GM19193 (cell line): ENCODE results near the gene PDCD6IP.

ENCODE experiments used
- POLR2A ChIP-seq: IDR thresholded peaks from 4 replicates; pipeline ENCODE4 v1.6.1; 2011; ENCODE audit not compliant: insufficient read depth, insufficient read length; ENCODE audit errors: extremely low read depth

Gene PDCD6IP

GRCh38 chr3:33791477-33792166, 6.8 kb upstream of the PDCD6IP start:
- TF ChIP-seq POLR2A = no peak

GRCh38 chr3:33792167-33792892, 6.1 kb upstream of the PDCD6IP start:
- TF ChIP-seq POLR2A = no peak

GRCh38 chr3:33795131-33795530, 3.3 kb upstream of the PDCD6IP start:
- TF ChIP-seq POLR2A = no peak

DNA sequence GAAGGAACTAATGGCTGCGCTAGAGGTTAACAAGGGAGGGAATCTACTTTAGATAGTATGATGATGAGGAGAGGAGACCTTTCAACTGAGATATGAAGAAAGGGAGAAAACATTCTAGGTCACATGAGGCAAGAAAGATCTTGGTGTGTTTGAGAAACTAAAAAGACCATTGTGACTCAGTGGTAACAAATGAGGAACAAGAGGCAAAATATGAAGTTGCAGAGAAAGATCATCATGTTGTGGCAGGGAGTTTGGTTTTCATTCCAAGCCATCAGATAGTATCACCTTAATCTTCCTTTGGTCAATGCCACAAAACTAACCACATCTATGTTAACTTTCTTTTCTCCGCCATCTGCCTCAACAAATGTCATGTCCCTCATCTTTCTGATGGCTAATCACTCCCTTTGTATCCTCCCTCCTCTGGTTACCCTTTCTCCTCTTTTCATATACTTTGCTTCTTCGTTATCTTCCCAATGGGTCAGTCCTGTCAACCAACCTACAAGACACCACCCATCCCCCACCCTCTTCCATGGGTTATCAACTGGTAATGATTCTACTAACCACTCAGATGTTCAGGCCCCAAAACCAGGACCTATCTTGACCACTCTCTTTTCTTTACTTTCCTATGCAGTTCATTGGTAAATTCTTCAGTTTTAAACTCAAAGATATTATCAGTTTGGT, 2.4 kb upstream of the PDCD6IP start:
- TF ChIP-seq POLR2A = no peak

DNA sequence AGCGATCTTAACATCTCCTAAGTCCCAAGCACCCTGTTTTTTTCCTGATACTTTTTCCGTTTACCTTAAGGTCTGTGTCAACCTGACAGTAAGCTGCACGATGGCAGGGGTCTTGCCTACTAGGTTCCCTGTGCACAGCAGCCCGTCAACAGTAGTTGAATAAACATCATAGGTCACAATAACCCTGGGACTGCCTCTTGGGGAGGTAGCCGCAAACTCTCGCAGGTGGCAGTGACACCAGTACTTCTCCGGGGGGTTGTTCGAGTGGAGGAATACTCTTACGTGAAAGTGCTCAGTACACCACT, 365 bp upstream of the PDCD6IP start:
- TF ChIP-seq POLR2A = no peak

DNA sequence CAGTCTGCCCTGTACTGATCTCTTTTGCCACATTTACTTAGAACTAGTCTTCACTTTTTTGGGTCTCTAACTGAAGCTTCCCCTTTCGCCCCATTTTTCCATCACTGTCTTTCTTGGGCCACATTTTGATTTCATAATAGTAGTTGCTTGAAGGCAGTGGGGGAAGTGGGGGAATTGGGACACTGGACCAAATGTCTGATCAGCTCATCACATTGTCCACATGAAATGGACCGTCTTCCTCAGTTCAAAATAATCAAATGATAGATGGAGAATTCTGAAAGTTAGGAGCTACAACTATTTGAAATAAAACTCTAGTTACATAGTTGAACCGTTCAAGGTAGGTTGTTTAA, 747 bp downstream of the PDCD6IP start:
- no peak for TF ChIP-seq POLR2A

DNA sequence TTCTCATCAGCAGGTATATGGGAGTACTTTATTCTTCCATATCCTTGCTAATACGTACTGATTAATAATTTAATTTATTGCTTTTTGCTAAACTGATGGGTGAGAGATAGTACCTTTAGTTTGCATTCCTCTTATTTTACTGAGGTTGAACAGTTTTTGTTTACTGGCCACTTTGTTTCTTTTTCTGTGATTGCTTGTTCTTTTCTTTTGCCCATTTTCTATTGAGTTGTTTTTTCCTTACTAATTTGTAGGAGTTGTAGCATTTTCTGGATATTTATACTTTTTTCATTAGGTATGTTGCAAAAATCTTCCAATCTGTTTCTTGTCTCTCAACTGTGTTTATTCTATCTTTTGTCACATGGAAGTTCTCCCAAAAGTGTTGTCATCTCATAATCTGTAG, 4.8 kb downstream of the PDCD6IP start:
- TF ChIP-seq POLR2A = no peak

- TF ChIP-seq POLR2A = no peak
Measured at GRCh38 chr3:33803894-33804526, 5.6 kb downstream of the PDCD6IP start.

DNA sequence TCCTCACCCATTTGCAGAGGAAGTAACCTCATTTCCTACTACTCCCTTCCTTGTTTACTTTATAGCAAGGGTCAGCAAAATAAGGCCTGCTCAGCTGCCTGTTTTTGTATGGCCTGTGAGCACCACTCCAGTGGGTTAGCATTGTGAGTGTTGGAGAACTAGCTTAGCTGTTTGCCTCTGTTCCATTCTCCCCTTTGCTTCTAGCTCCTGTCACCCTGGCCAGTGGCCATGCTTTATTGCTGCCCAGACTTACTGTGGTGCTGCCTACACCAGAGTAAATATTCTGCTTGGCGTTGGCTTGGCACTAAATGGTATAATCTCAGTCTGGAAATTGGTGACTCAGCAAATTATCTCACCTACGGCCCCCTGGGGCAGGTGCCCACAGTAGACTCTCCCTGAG, 8.8 kb downstream of the PDCD6IP start:
- no peak for TF ChIP-seq POLR2A

DNA sequence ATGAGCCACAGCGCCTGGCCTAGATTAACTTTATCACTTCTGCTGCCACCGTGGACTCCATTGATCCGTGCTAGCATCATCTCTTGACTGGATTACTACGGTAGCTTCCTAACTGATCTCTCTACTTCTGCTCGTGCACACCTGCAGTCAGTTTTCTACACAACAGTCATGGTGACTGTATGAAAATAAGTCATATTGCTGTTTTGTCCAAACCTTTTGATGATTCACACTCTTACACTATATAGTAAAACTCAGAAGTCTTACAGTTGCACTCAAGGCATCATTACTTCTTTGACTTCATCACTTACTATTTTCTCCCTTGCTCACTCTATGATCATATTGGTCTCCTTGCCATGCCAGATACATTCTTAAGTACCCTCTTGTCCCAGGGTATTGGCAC, 10.1 kb downstream of the PDCD6IP start:
- no peak for TF ChIP-seq POLR2A

DNA sequence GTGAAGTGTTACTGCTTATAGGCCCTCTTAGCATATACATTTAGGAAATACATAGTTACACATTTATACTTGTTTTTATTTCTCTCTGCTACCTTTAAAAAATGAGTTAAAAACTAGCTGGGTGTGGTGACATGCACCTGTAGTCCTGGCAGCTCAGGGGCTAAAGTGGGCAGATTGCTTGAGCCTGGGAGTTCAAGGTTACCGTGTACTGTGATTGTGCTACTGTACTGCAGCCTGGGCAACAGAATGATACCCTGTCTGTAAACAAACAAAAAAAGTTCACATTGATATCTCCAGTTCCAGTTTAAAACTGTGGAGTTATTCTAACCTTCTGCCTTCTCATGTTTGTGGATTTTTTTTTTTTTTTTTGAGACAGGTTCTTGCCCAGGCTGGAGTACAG, 12.1 kb downstream of the PDCD6IP start:
- no peak for TF ChIP-seq POLR2A

- no peak for TF ChIP-seq POLR2A
Measured at GRCh38 chr3:33821989-33822388, 23.6 kb downstream of the PDCD6IP start.

DNA sequence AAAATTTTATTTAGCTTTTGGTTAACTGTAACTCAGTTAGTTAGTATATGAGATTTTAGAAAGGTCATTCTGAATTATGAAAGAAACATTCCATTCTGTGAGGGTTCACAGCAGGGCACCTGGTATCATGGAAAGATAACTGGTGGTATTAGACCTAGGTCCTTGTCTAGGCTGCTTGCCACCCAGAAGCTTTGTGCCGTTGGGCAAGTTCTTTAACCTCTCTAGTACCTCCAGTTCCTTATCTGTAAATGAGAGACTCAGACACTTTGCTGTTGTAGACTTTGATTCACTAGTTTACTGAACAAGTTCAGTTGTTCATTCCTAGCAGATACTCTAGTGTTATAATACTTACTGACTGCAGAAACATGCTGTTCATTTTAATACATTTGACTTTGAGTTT, 25.4 kb downstream of the PDCD6IP start:
- TF ChIP-seq POLR2A = no peak

DNA sequence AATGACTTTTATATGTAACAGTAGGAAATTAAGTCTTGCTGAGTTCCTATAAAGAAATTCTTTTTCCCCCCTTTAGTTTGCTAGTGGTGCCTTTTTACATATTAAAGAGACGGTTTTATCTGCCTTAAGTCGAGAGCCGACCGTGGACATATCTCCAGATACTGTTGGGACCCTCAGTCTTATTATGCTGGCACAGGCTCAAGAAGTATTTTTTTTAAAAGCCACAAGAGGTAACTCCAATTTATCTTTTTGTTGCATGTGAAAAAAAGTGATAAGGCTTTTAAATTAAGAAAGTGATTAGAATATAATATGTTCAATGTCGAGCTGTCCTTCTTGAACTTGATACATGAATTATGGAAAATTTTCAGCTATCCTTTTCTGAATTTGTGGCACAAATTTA, 26.7 kb downstream of the PDCD6IP start:
- no peak for TF ChIP-seq POLR2A

GRCh38 chr3:33826206-33826605, 27.8 kb downstream of the PDCD6IP start:
- no peak for TF ChIP-seq POLR2A

- TF ChIP-seq POLR2A = no peak
Measured at GRCh38 chr3:33826688-33827087, 28.3 kb downstream of the PDCD6IP start.

DNA sequence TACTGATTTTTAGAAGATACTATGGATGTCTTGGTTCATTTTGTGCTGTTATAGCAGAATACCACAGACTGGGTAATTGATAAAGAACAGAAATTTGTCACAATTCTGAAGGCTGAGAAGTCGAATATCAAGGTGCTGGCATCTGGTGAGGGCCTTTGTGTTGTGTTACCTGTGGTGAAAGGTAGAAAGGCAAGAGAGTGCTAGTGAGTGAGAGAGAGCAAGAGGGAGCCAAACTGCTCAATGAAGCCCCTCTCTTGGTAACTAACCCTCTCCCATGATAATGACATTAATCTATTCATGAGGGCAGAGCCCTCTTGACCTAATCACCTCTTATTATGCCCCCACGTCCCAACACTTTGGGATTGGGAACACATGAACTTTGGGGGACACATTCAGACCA, 31.3 kb downstream of the PDCD6IP start:
- no peak for TF ChIP-seq POLR2A

DNA sequence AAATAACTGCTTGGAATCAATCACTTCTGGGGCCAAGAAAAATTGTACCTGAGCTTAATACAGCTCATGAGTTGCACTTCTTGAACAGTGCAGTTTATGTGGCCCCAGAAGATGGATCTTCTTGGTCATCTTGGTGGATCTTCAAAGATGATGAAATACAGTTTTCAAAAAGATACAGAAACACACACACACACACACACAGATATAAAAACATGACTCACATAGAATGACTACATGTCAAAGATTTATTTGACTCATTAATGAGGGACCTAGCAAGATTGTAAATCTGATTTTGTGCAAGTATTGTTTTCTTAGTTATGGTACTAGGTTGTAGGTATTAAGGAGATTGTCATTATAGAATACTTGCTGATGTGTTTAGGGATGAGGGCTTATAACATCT, 32.6 kb downstream of the PDCD6IP start:
- TF ChIP-seq POLR2A = no peak
